HG03039 (cell line): ENCODE measurements around the gene TIMM22.

ENCODE experiments used
- ATAC-seq: cut with Tn5 transposase; IDR thresholded peaks from one replicate; pipeline ENCODE4 v1.9.1; 2021; ENCODE audit warnings: mild to moderate bottlenecking, moderate library complexity; ENCODE audit not compliant: unreplicated experiment

TIMM22 gene

GRCh38 chr17:1001640-1002411 is 4.9 kb downstream of the TIMM22 start:
- no peak for ATAC-seq

GRCh38 chr17:1002412-1002753 is 5.5 kb downstream of the TIMM22 start:
- ATAC-seq: no peak

- ATAC-seq: no peak
Measured at GRCh38 chr17:1002771-1003555, 6.0 kb downstream of the TIMM22 start.

- ATAC-seq: no peak
Measured at GRCh38 chr17:1003633-1003971, 6.7 kb downstream of the TIMM22 start.

- ATAC-seq: no peak
Measured at GRCh38 chr17:1003972-1004768, 7.2 kb downstream of the TIMM22 start.

GRCh38 chr17:1004769-1005295 is 7.9 kb downstream of the TIMM22 start:
- no peak for ATAC-seq

GRCh38 chr17:1005361-1005946 is 8.5 kb downstream of the TIMM22 start:
- ATAC-seq: no peak

- ATAC-seq: no peak
Measured at GRCh38 chr17:1006054-1006453, 9.1 kb downstream of the TIMM22 start.

GRCh38 chr17:1007310-1008007 is 10.5 kb downstream of the TIMM22 start:
- no peak for ATAC-seq

GRCh38 chr17:1008008-1008761 is 11.3 kb downstream of the TIMM22 start:
- ATAC-seq: no peak

GRCh38 chr17:1009229-1010085 is 12.5 kb downstream of the TIMM22 start:
- no peak for ATAC-seq

- no peak for ATAC-seq
Measured at GRCh38 chr17:1010086-1010450, 13.1 kb downstream of the TIMM22 start.

- no peak for ATAC-seq
Measured at GRCh38 chr17:1010586-1010985, 13.7 kb downstream of the TIMM22 start.

GRCh38 chr17:1011138-1011537 is 14.2 kb downstream of the TIMM22 start:
- ATAC-seq: no peak

- no peak for ATAC-seq
Measured at GRCh38 chr17:1011760-1012735, 15.1 kb downstream of the TIMM22 start.

- ATAC-seq: no peak
Measured at GRCh38 chr17:1012823-1013728, 16.1 kb downstream of the TIMM22 start.

GRCh38 chr17:1013729-1014090 is 16.8 kb downstream of the TIMM22 start:
- ATAC-seq: no peak
